NK-92 (cell line): Measurements from ENCODE around the gene ISG20L2.
"Not testable (repeated sequence)": the region's sequence is repeated elsewhere in the genome, so short reads cannot be mapped to it uniquely, and the experiment has no call there.

Experiments
- DNase-seq: peaks from one replicate; lab custom pipeline; 2025; ENCODE audit not compliant: unreplicated experiment; lab: John Stamatoyannopoulos, UW

Gene ISG20L2

GRCh38 chr1:156728599-156729462 lies at the start of gene ISG20L2:
Gene ISG20L2, minus strand, starts transcription at chr1:156728766. Its CDS starts 1,114 bp downstream, at chr1:156727652.
- DNase-seq: peak; percentile 87

- DNase-seq: no peak
These were observed 49.0 kb upstream of the ISG20L2 start for GRCh38 chr1:156777573-156777972.

GRCh38 chr1:156776942-156777341 lies 48.4 kb upstream of the ISG20L2 start:
- no peak for DNase-seq

GRCh38 chr1:156775799-156776198 lies 47.2 kb upstream of the ISG20L2 start:
- DNase-seq: no peak

- DNase-seq: no peak
These were observed 45.0 kb upstream of the ISG20L2 start for GRCh38 chr1:156773607-156774006.

GRCh38 chr1:156772728-156773497 lies 44.3 kb upstream of the ISG20L2 start:
- DNase-seq: no peak

- DNase-seq: no peak
These were observed 43.7 kb upstream of the ISG20L2 start for GRCh38 chr1:156772222-156772621.

- no peak for DNase-seq
These were observed 40.2 kb upstream of the ISG20L2 start for GRCh38 chr1:156768610-156769295.

- no peak for DNase-seq
These were observed 39.5 kb upstream of the ISG20L2 start for GRCh38 chr1:156767879-156768604.

- DNase-seq: peak; percentile 89
These were observed 38.7 kb upstream of the ISG20L2 start, which contains the start of gene PRCC for GRCh38 chr1:156767101-156767878. Gene PRCC, plus strand, starts transcription at chr1:156767535. Its CDS starts 237 bp downstream, at chr1:156767772.

- no peak for DNase-seq
These were observed 37.9 kb upstream of the ISG20L2 start for GRCh38 chr1:156766298-156767100.

GRCh38 chr1:156765666-156766065 lies 37.1 kb upstream of the ISG20L2 start:
- no peak for DNase-seq

GRCh38 chr1:156765136-156765535 lies 36.6 kb upstream of the ISG20L2 start:
- DNase-seq: not testable (repeated sequence)

- no peak for DNase-seq
These were observed 32.2 kb upstream of the ISG20L2 start for GRCh38 chr1:156760796-156761104.

- no peak for DNase-seq
These were observed 31.7 kb upstream of the ISG20L2 start for GRCh38 chr1:156760092-156760795.

- DNase-seq: not testable (repeated sequence)
These were observed 29.1 kb upstream of the ISG20L2 start for GRCh38 chr1:156757572-156758253.

- DNase-seq: no peak
These were observed 27.8 kb upstream of the ISG20L2 start for GRCh38 chr1:156756355-156756754.

GRCh38 chr1:156755527-156755950 lies 27.0 kb upstream of the ISG20L2 start:
- no peak for DNase-seq
